SK-N-SH (cell line): ENCODE measurements around the gene KCNIP4. TPM values are rescaled to one million over a fixed set of nuclear protein-coding genes. Genes with fewer than 3 reads are reported as not detected.

ENCODE experiments used
- CTCF ChIA-PET: fragments of 300-600, 350-600 bp; formaldehyde crosslinking; extraction: SDS; loops from one replicate; lab custom pipeline; 2021; lab: Yijun Ruan, JAX
- POLR2A ChIA-PET: fragments of 350-600 bp; sonication (Branson Sonifier 250); formaldehyde crosslinking; extraction: SDS; loops from one replicate; lab custom pipeline; 2020; ENCODE audit warnings: antibody characterized with exemption, inconsistent platforms; lab: Yijun Ruan, JAX
- DNase-seq: peaks from one replicate; pipeline ENCODE4 v3.0.0; 2012
- H2AFZ ChIP-seq: fragments of 200-600 bp; sonication (generic); 2 replicates; pipeline ENCODE4 v1.8.1; 2016; ENCODE audit warnings: antibody characterized with exemption, mild to moderate bottlenecking, low read depth
- H3F3A ChIP-seq: fragments of 200-600 bp; sonication (generic); replicated peaks from 2 replicates; pipeline ENCODE3; 2016; ENCODE audit warnings: antibody characterized with exemption, mild to moderate bottlenecking; ENCODE audit not compliant: insufficient read depth
- H3K27ac ChIP-seq, 2 experiments: fragments of 200-500 bp in 1 of 2; fragments of 200-600 bp in 1 of 2; sonication (Bioruptor generic) in 1 of 2; sonication (generic), shearing (Covaris generic) in 1 of 2; 2 replicates each; pipeline versions ENCODE4 v1.5.1 to v1.6.1; 2014 to 2016; ENCODE audit warnings: low read depth in 2 of 2, inconsistent platforms in 1 of 2, low read length in 1 of 2, mild to moderate bottlenecking in 1 of 2, mixed read lengths in 1 of 2
- H3K27me3 ChIP-seq: fragments of 200-600 bp; sonication (generic), shearing (Covaris generic); 2 replicates; pipeline ENCODE4 v1.6.1; 2016; ENCODE audit warnings: mixed run types; ENCODE audit not compliant: insufficient read depth
- H3K36me3 ChIP-seq, 2 experiments: fragments of 200-500 bp in 1 of 2; fragments of 200-600 bp in 1 of 2; sonication (Bioruptor generic) in 1 of 2; sonication (generic) in 1 of 2; replicated peaks in 1 of 2; 2 replicates each; pipeline versions ENCODE3 to v1.5.1; 2014 to 2016; ENCODE audit warnings: low read length in 1 of 2, mild to moderate bottlenecking in 1 of 2; ENCODE audit not compliant: insufficient read depth in 2 of 2, control insufficient read depth in 1 of 2
- H3K4me1 ChIP-seq, 2 experiments: fragments of 200-500 bp in 1 of 2; fragments of 200-600 bp in 1 of 2; sonication (Bioruptor generic) in 1 of 2; sonication (generic), shearing (Covaris generic) in 1 of 2; 2 replicates each; pipeline versions ENCODE4 v1.5.1 to v1.6.1; 2014 to 2016; ENCODE audit warnings: low read depth in 1 of 2, low read length in 1 of 2, mixed run types in 1 of 2; ENCODE audit not compliant: insufficient read depth in 2 of 2, control insufficient read depth in 1 of 2
- H3K4me2 ChIP-seq: fragments of 200-600 bp; sonication (generic), shearing (Covaris generic); 2 replicates; pipeline ENCODE4 v1.6.1; 2017; ENCODE audit warnings: mixed run types
- H3K4me3 ChIP-seq, 2 experiments: fragments of 200-500 bp in 1 of 2; fragments of 200-600 bp in 1 of 2; sonication (Bioruptor generic) in 1 of 2; sonication (generic), shearing (Covaris generic) in 1 of 2; 2 replicates each; pipeline versions ENCODE4 v1.5.1 to v1.8.1; 2014 to 2016; ENCODE audit warnings: low read depth in 2 of 2, inconsistent platforms in 1 of 2, low read length in 1 of 2, mild to moderate bottlenecking in 1 of 2, mixed read lengths in 1 of 2, moderate library complexity in 1 of 2
- H3K79me2 ChIP-seq: fragments of 200-600 bp; sonication (generic); 2 replicates; pipeline ENCODE4 v1.8.1; 2017; ENCODE audit warnings: mild to moderate bottlenecking; ENCODE audit not compliant: insufficient read depth
- H3K9ac ChIP-seq: fragments of 200-600 bp; sonication (generic); 2 replicates; pipeline ENCODE4 v1.6.1; 2017; ENCODE audit warnings: mixed run types
- H3K9me2 ChIP-seq: fragments of 200-600 bp; sonication (generic); 2 replicates; pipeline ENCODE4 v1.6.1; 2017; ENCODE audit warnings: mixed run types
- H3K9me3 ChIP-seq: fragments of 200-600 bp; sonication (generic); 2 replicates; pipeline ENCODE4 v1.6.1; 2017; ENCODE audit warnings: mixed run types, mild to moderate bottlenecking, moderate library complexity
- H4K20me1 ChIP-seq: fragments of 200-600 bp; sonication (generic); 2 replicates; pipeline ENCODE4 v1.6.1; 2017; ENCODE audit warnings: mild to moderate bottlenecking, mixed run types; ENCODE audit not compliant: insufficient read depth
- CHD2 ChIP-seq: fragments of 150-350 bp; IDR thresholded peaks from 2 replicates; pipeline ENCODE4 v1.6.1; 2018; ENCODE audit warnings: low read length; ENCODE audit not compliant: partially characterized antibody
- ELF1 ChIP-seq: IDR thresholded peaks from 2 replicates; pipeline ENCODE4 v1.4.0; 2012
- EP300 ChIP-seq, 2 experiments: IDR thresholded peaks; 2 replicates each; pipeline versions ENCODE4 v1.4.0 to v1.6.1; 2012; ENCODE audit warnings: borderline replicate concordance in 1 of 2, low read depth in 1 of 2, low read length in 1 of 2
- EZH2phosphoT487 ChIP-seq: fragments of 200-600 bp; sonication (generic); IDR thresholded peaks from 2 replicates; pipeline ENCODE4 v1.6.1; 2017; ENCODE audit warnings: low read depth, mixed run types, mild to moderate bottlenecking, antibody characterized with exemption, moderate library complexity, borderline replicate concordance
- FOSL2 ChIP-seq: IDR thresholded peaks from 2 replicates; pipeline ENCODE4 v1.4.0; 2012; ENCODE audit warnings: low read depth, mild to moderate bottlenecking, moderate library complexity, borderline replicate concordance
- FOXJ3 ChIP-seq: sonication (generic); formaldehyde crosslinking; IDR thresholded peaks from 2 replicates; pipeline ENCODE4 v1.5.1; 2020; ENCODE audit warnings: mild to moderate bottlenecking, missing genetic modification reagents
- GABPA ChIP-seq: IDR thresholded peaks from 2 replicates; pipeline ENCODE4 v1.4.0; 2012; ENCODE audit warnings: low read depth, mild to moderate bottlenecking
- JUND ChIP-seq: IDR thresholded peaks from 2 replicates; pipeline ENCODE4 v1.4.0; 2012
- MXI1 ChIP-seq: IDR thresholded peaks from 2 replicates; pipeline ENCODE4 v1.6.1; 2012; ENCODE audit warnings: mild to moderate bottlenecking, low read depth, low read length, improper control_type of control experiment
- NFIC ChIP-seq: IDR thresholded peaks from 2 replicates; pipeline ENCODE4 v1.4.0; 2012; ENCODE audit warnings: borderline replicate concordance
- NRF1 ChIP-seq: IDR thresholded peaks from 2 replicates; pipeline ENCODE4 v1.6.1; 2012; ENCODE audit warnings: low read depth, mild to moderate bottlenecking, low read length
- POLR2AphosphoS5 ChIP-seq: IDR thresholded peaks from 2 replicates; pipeline ENCODE4 v1.6.1; 2012; ENCODE audit warnings: low read depth, low read length
- RAD21 ChIP-seq: IDR thresholded peaks from 2 replicates; pipeline ENCODE4 v1.6.1; 2012; ENCODE audit warnings: mild to moderate bottlenecking, low read length
- RCOR1 ChIP-seq: fragments of 150-350 bp; IDR thresholded peaks from 2 replicates; pipeline ENCODE4 v1.6.1; 2017; ENCODE audit warnings: antibody characterized with exemption, low read length
- RFX5 ChIP-seq: IDR thresholded peaks from 2 replicates; pipeline ENCODE4 v1.6.1; 2012; ENCODE audit warnings: mild to moderate bottlenecking, improper control_type of control experiment, low read length
- RXRA ChIP-seq: IDR thresholded peaks from 2 replicates; pipeline ENCODE4 v1.4.0; 2012; ENCODE audit warnings: low read depth, mild to moderate bottlenecking, borderline replicate concordance
- SIN3A ChIP-seq: IDR thresholded peaks from 2 replicates; pipeline ENCODE4 v1.6.1; 2012; ENCODE audit warnings: low read depth, mild to moderate bottlenecking, low read length, moderate library complexity, borderline replicate concordance
- SMC3 ChIP-seq: IDR thresholded peaks from 2 replicates; pipeline ENCODE4 v1.6.1; 2012; ENCODE audit warnings: low read depth, low read length, improper control_type of control experiment
- TAF1 ChIP-seq: IDR thresholded peaks from 2 replicates; pipeline ENCODE4 v1.6.1; 2012; ENCODE audit warnings: low read depth, mild to moderate bottlenecking, low read length, moderate library complexity, borderline replicate concordance
- TCF12 ChIP-seq: IDR thresholded peaks from 2 replicates; pipeline ENCODE4 v1.4.0; 2012
- TEAD4 ChIP-seq: IDR thresholded peaks from 2 replicates; pipeline ENCODE4 v1.4.0; 2012; ENCODE audit warnings: mild to moderate bottlenecking, borderline replicate concordance; ENCODE audit not compliant: insufficient read depth
- YY1 ChIP-seq: IDR thresholded peaks from 2 replicates; pipeline ENCODE4 v1.4.0; 2012; ENCODE audit warnings: low read depth, mild to moderate bottlenecking
- ZBTB33 ChIP-seq: IDR thresholded peaks from 2 replicates; pipeline ENCODE4 v1.4.0; 2012; ENCODE audit warnings: low read depth, borderline replicate concordance
- WGBS: methylation state at CpG from one replicate; pipeline ENCODE4 v1.1.6; 2017; ENCODE audit warnings: low lambda C conversion rate; 5-methylcytosine and 5-hydroxymethylcytosine counted together
- polyA plus RNA-seq, 3 experiments: library from polyadenylated mRNA; depleted of rRNA; stranded (reverse); fragments of >200 nt; gene quantifications; 2 replicates each; pipeline ENCODE4 v1.2.3, GENCODE V29; 2012
- TF ChIP-seq, protein P1 (sequence below): IDR thresholded peaks from 2 replicates; pipeline ENCODE4 v1.4.0; 2012; ENCODE audit warnings: low read depth

KCNIP4 gene
- polyA plus RNA-seq, 1 of the 3 experiments (the other 2 are of a cell fraction) = 0.18 TPM

GRCh38 chr4:21347142-21347541 is 601.4 kb downstream of the KCNIP4 start:
- Histone ChIP-seq H3K36me3 (no peaks in the 10 kb centered on the region), H3K9me3 (no peaks in the 10 kb centered on the region), H3K4me2 (no peak overlapping the region), H3K79me2 (no peaks in the 10 kb centered on the region), H3K27ac (no peak overlapping the region), H3K4me3 (no peak overlapping the region), H3K9me2 (no peaks in the 10 kb centered on the region), H3F3A (no peaks in the 10 kb centered on the region), H3K4me1 (no peaks in the 10 kb centered on the region), H4K20me1 (no peaks in the 10 kb centered on the region), H2AFZ (no peak overlapping the region), H3K27me3 (no peaks in the 10 kb centered on the region), H3K9ac (no peak overlapping the region)
- CTCF ChIA-PET = interaction anchor here (0.7 kb wide), 1 partner anchor 574 kb away, joined by 3 read pairs; no protein-coding TSS in a partner anchor
- DNase-seq = no peak
- TF ChIP-seq, protein P1, sequence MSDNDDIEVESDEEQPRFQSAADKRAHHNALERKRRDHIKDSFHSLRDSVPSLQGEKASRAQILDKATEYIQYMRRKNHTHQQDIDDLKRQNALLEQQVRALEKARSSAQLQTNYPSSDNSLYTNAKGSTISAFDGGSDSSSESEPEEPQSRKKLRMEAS = no peak
- TF ChIP-seq RXRA = no peak
- no peak for TF ChIP-seq FOXJ3 (CRISPR knock-in tag)
- no peak for TF ChIP-seq TCF12
- TF ChIP-seq YY1 = no peak
- no peak for TF ChIP-seq EP300 (IDR thresholded peaks at IDR 0.05; ENCODE audit: borderline replicate concordance in 1 of 2, low read depth in 1 of 2, low read length in 1 of 2)
- TF ChIP-seq EZH2phosphoT487 = no peak
- TF ChIP-seq CHD2 = no peak
- TF ChIP-seq RCOR1 = no peak
- TF ChIP-seq POLR2AphosphoS5 = no peak
- no peak for TF ChIP-seq GABPA
- no peak for TF ChIP-seq JUND
- TF ChIP-seq TEAD4 = no peak
- TF ChIP-seq TAF1 = no peak
- no peak for TF ChIP-seq MXI1
- TF ChIP-seq ELF1 = no peak
- no peak for TF ChIP-seq SIN3A
- TF ChIP-seq NRF1 = no peak
- POLR2A ChIA-PET = no interaction called here
- WGBS = 15% methylated on average over 1 of the region's 1 CpG

- CTCF ChIA-PET = no interaction called here
- Histone ChIP-seq H3K9me3 (0 out of 2 replicates have a peak, but pooled peaks cover 3% of the 10 kb centered on the region), H3K36me3 (no peaks in the 10 kb centered on the region), H3K9me2 (no peaks in the 10 kb centered on the region)
- POLR2A ChIA-PET = interaction anchor here (0.6 kb wide), 1 partner anchor 13 kb away, joined by 3 read pairs; no protein-coding TSS in a partner anchor
- no peak for TF ChIP-seq MXI1
- TF ChIP-seq YY1 = no peak
- TF ChIP-seq ELF1 = no peak
- no peak for TF ChIP-seq NFIC
- TF ChIP-seq RFX5 = no peak
- no peak for TF ChIP-seq FOSL2
- TF ChIP-seq RAD21 = no peak
- no peak for TF ChIP-seq SMC3
- no peak for TF ChIP-seq GABPA
- TF ChIP-seq ZBTB33 = no peak
- TF ChIP-seq TCF12 = no peak
- TF ChIP-seq, all 33 proteins: peak for 0
- Histone ChIP-seq H3K4me1 (no peaks in the 10 kb centered on the region), H3K27me3 (no peaks in the 10 kb centered on the region), H4K20me1 (no peaks in the 10 kb centered on the region), H3F3A (no peaks in the 10 kb centered on the region), H3K79me2 (no peaks in the 10 kb centered on the region), H3K9ac (no peak overlapping the region), H3K4me2 (no peak overlapping the region), H3K4me3 (no peak overlapping the region), H2AFZ (no peak overlapping the region), H3K27ac (no peak overlapping the region)
- 15% methylated on average over 3 of the region's 3 CpGs for WGBS
- no peak for DNase-seq
Measured at GRCh38 chr4:21327976-21328700, 620.4 kb downstream of the KCNIP4 start.
